NT2/D1 (cell line): ENCODE measurements around the gene TNN.

Source experiments
- YY1 ChIP-seq: IDR thresholded peaks from 2 replicates; pipeline ENCODE4 v1.6.1; 2011; ENCODE audit not compliant: insufficient read length, insufficient read depth
- ZNF274 ChIP-seq: IDR thresholded peaks from 2 replicates; pipeline ENCODE4 v1.6.1; 2011; ENCODE audit warnings: mild to moderate bottlenecking, low read depth, low read length

DNA sequence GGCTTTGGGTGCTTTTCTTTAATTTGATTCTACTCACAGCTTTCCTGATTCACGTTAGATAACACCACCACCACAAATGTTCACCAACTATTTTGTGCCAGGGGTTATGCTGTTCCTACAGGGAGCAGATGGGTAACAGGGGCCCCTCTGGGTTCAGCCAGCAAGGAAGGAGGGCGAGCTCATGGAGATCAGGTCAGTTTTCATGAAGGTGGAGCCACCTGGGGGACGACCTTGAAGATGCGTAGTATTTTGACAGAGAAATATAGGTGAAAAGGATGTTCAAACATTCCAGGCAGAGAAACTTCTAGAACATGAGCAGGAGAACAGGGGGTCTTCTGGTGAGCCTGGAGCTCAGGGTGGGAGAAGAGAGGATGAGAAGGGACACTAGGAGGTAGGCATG lies 96.1 kb downstream of the TNN start:
- TF ChIP-seq ZNF274 (no peak), YY1 (no peak)
